Type B pancreatic cell (in vitro differentiated cells): Measurements from ENCODE around the gene PDCD1. TPM values are rescaled to one million over a fixed set of nuclear protein-coding genes. Genes with fewer than 3 reads are reported as not detected.

Source experiments
- DNase-seq: peaks from one replicate; pipeline ENCODE4 v3.0.0; 2021; ENCODE audit warnings: mixed read lengths; ENCODE audit not compliant: unreplicated experiment; ENCODE audit errors: extremely low spot score
- H3K27ac Mint-ChIP-seq: 2 replicates; pipeline ENCODE4 v1.8.0; 2021; ENCODE audit warnings: mild to moderate bottlenecking, mixed read lengths
- H3K27me3 Mint-ChIP-seq: 2 replicates; pipeline ENCODE4 v1.8.0; 2021; ENCODE audit warnings: mixed read lengths
- H3K36me3 Mint-ChIP-seq: 2 replicates; pipeline ENCODE4 v1.8.0; 2021; ENCODE audit warnings: mixed read lengths
- H3K4me1 Mint-ChIP-seq: one replicate; pipeline ENCODE4 v1.8.0; 2021; ENCODE audit warnings: mixed read lengths; ENCODE audit not compliant: unreplicated experiment
- H3K4me3 Mint-ChIP-seq: 2 replicates; pipeline ENCODE4 v1.8.0; 2021; ENCODE audit warnings: mild to moderate bottlenecking, mixed read lengths
- H3K9me3 Mint-ChIP-seq: 2 replicates; pipeline ENCODE4 v1.8.0; 2021; ENCODE audit warnings: mixed read lengths
- CTCF ChIP-seq: fragments of 200-600 bp; sonication (generic); conservative IDR thresholded peaks from 2 replicates; pipeline ENCODE4 v1.5.0; 2021; ENCODE audit warnings: antibody characterized with exemption, mild to moderate bottlenecking
- total RNA-seq: library from RNA; stranded (reverse); gene quantifications from 2 replicates; pipeline ENCODE4 v1.2.1, GENCODE V29; 2021; ENCODE audit warnings: low replicate concordance

Gene PDCD1
- total RNA-seq, 1 donor from 2014 or later, result not detected

GRCh38 chr2:241904011-241904718, 45.5 kb upstream of the PDCD1 start:
- Mint-ChIP-seq H3K4me3 (no peak overlapping the region), H3K27ac (no peak overlapping the region), H3K9me3 (no peaks in the 10 kb centered on the region), H3K36me3 (no peaks in the 10 kb centered on the region), H3K27me3 (no peaks in the 10 kb centered on the region), H3K4me1 (peaks cover 10% of the 10 kb centered on the region)
- peak; percentile 63 for DNase-seq
- TF ChIP-seq CTCF, result no peak

- no peaks in the 10 kb centered on the region for H3K9me3 Mint-ChIP-seq
- DNase-seq, result no peak
- TF ChIP-seq CTCF, result no peak
- peaks cover 10% of the 10 kb centered on the region for H3K4me1 Mint-ChIP-seq
- no peak overlapping the region for H3K27ac Mint-ChIP-seq
- H3K27me3 Mint-ChIP-seq, result no peaks in the 10 kb centered on the region
- no peak overlapping the region for H3K4me3 Mint-ChIP-seq
- no peaks in the 10 kb centered on the region for H3K36me3 Mint-ChIP-seq
These were observed 44.7 kb upstream of the PDCD1 start for GRCh38 chr2:241903121-241904010.

- no peaks in the 10 kb centered on the region for H3K9me3 Mint-ChIP-seq
- H3K27ac Mint-ChIP-seq, result no peak overlapping the region
- H3K4me1 Mint-ChIP-seq, result peaks cover 11% of the 10 kb centered on the region
- H3K36me3 Mint-ChIP-seq, result no peaks in the 10 kb centered on the region
- H3K27me3 Mint-ChIP-seq, result no peaks in the 10 kb centered on the region
- no peak overlapping the region for H3K4me3 Mint-ChIP-seq
- DNase-seq, result peak; percentile 64
- no peak for TF ChIP-seq CTCF
These were observed 43.8 kb upstream of the PDCD1 start for GRCh38 chr2:241902357-241902991.

GRCh38 chr2:241901500-241902351, 43.0 kb upstream of the PDCD1 start:
- no peaks in the 10 kb centered on the region for H3K27me3 Mint-ChIP-seq
- no peaks in the 10 kb centered on the region for H3K9me3 Mint-ChIP-seq
- no peaks in the 10 kb centered on the region for H3K36me3 Mint-ChIP-seq
- H3K4me3 Mint-ChIP-seq, result peak overlapping the region; percentile 89
- TF ChIP-seq CTCF, result no peak
- H3K4me1 Mint-ChIP-seq, result peaks cover 13% of the 10 kb centered on the region
- peak overlapping the region; percentile 81 for H3K27ac Mint-ChIP-seq
- DNase-seq, result peak; percentile 67

GRCh38 chr2:241901018-241901380, 42.3 kb upstream of the PDCD1 start:
- peak overlapping the region; percentile 81 for H3K27ac Mint-ChIP-seq
- H3K27me3 Mint-ChIP-seq, result no peaks in the 10 kb centered on the region
- peak overlapping the region; percentile 89 for H3K4me3 Mint-ChIP-seq
- H3K36me3 Mint-ChIP-seq, result no peaks in the 10 kb centered on the region
- TF ChIP-seq CTCF, result no peak
- peaks cover 17% of the 10 kb centered on the region for H3K4me1 Mint-ChIP-seq
- no peaks in the 10 kb centered on the region for H3K9me3 Mint-ChIP-seq
- no peak for DNase-seq
